NOMO-1 treated with dmso at 0.1 percent for 144 hours (cell line): ENCODE data around the gene SLC22A3.

Experiments used
- DNase-seq: peaks from one replicate; lab custom pipeline; 2025; ENCODE audit not compliant: unreplicated experiment; lab: John Stamatoyannopoulos, UW

Gene SLC22A3

DNA sequence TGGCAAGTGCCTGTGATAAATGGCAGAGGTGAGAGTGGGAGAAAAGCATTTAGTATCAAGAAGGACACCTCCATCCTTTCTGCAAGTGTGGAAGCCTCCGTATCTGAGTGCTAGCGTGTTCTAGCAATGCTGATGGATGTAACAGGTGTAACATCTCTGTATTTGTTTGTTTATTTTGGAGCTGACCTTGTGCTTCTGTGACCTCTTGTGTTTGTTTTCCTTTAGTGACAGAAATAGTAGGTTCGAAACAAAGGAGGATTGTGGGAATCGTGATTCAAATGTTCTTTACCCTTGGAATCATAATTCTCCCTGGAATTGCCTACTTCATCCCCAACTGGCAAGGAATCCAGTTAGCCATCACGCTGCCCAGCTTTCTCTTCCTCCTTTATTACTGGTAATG is 60.4 kb downstream of the SLC22A3 start:
- no peak for DNase-seq

DNA sequence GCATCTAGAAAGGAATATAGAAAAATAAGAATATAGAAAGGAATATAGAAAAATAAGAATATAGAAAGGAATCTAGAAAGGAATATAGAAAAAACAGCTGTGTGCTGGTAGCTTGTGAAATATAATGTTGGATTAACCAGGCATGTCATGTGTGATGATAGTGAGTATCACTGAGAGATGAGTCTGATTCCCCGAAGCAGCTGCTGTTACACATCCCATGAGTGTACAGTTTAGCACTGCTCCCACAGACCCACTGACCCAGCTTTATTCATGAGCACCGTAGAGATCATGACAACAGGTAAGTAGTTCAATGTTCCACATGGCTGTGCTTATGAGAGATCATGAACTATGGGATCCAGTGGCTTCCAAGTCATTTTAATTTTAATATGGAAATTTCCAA is 64.8 kb downstream of the SLC22A3 start:
- no peak for DNase-seq

DNA sequence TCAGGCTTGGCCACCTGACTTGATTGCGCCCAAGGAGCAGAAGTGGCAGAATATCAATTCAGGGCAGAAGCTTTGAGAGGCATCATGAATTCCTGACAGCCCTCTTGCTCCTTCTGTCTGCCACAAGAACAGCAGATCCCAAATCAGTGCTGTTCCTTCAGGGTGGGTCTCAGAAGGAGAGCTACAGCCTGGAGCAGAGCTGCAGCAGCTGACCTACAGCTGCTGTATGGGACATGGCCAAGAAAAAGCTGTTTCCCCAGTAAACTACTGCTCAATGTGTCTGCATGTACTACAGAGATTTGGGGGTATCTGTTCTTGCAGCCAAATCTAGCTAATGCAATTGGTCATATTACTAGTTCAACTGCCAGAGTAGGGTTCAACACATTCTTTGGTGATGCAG is 69.0 kb downstream of the SLC22A3 start:
- DNase-seq, result no peak

GRCh38 chr6:160417550-160417949 is 69.4 kb downstream of the SLC22A3 start:
- no peak for DNase-seq

GRCh38 chr6:160418370-160418769 is 70.2 kb downstream of the SLC22A3 start:
- DNase-seq, result no peak

DNA sequence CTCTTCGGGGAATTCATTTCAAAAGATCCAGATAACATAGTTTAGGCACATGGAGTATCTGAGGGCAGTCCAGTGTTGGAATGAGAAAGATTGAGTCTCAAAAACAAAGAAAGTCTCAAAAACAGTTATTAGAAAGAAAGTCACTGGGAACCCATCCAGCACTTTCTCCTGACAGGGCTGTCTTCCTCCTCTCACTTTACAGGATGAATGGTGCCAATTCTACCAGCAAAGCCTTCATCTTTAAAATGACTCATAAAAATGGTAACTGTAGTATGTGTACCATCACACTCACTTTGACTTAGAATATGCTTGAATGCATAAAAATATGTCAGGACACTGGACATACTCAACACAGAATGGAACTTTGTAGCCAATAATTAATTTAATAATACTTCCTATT is 71.3 kb downstream of the SLC22A3 start:
- no peak for DNase-seq

DNA sequence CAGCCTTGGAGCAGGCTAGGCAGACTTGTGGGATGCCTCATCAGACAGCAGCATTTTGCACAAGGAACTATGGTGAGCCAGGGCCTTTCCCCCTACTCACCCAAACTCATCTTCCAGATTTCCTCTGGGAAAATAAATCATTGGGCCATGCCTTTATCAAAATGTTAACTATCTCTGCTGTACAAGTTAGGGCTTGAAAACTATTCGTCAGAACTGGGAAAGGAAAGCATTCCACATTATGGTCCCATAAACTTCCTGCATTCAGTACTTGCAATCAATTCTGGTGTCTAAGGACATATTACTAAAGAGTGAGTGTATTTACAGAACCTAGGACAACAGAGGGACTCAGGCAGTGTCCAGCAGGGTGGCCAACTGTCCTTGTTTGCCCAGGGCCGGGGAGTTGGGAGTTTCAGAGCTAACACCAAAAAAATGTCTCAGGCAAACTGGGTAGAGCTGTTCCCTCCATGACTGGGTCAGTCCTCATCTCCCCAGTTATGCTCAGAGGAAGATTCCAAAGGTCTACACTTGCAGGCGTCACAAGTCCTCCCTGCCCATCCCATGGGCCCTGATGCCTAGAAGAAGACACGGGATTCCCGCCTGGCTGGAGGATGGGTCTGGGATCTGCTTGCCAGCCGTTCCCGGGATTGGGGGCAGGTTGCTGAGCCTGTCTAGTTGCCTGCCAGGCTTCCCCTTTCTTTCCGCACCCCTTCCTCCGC is 72.2 kb downstream of the SLC22A3 start:
- no peak for DNase-seq

DNA sequence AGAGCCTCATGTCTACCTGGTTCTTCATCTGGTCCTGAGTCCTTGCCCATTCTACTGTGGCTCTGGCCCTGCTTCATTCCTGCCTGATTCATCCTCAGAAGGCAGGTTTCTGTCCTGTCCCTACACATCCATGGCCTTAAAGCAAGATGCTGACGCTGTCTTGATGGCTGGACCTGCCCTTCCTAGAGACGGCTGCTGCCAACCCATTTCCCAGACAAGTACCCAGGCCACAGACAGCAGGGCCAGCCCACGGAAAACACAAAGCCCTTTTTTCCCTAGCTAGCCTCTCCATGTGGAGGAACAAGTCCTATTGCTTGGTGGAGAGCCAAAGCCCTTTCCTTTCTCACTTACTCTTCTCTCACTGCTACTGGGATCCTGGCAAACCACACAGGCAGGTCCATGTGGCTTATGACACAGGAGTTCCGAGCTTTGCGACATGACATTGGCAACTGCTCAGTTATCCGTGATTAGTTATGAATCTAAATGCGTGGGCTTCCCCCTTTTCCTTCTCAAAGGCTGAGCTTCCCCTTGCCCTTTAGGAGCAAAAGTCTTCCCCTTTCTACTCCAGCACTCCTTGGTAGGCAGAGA is 72.9 kb downstream of the SLC22A3 start:
- DNase-seq, result no peak

GRCh38 chr6:160421854-160422253 is 73.7 kb downstream of the SLC22A3 start:
- DNase-seq, result no peak

- no peak for DNase-seq
Observed at GRCh38 chr6:160424256-160424655, 76.1 kb downstream of the SLC22A3 start.

DNA sequence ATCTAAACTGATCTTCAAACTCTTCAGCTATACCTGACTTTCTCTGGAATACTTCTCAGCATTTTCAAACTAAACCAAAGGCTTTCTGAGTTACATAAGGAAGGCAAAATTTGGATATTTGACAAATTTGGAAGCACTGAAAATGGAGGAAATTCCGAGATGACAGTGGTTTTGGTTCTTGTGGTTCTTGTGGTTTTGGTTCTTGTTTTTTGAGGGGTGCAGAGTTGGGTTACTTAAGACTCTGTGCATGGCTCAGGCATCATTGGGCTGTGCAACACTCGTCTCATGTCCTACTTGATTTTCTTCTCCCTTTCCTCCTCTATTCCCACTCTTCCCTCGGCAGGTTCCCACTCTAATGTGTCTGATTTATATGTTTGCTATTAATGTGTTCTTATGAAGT is 78.0 kb downstream of the SLC22A3 start:
- no peak for DNase-seq

DNA sequence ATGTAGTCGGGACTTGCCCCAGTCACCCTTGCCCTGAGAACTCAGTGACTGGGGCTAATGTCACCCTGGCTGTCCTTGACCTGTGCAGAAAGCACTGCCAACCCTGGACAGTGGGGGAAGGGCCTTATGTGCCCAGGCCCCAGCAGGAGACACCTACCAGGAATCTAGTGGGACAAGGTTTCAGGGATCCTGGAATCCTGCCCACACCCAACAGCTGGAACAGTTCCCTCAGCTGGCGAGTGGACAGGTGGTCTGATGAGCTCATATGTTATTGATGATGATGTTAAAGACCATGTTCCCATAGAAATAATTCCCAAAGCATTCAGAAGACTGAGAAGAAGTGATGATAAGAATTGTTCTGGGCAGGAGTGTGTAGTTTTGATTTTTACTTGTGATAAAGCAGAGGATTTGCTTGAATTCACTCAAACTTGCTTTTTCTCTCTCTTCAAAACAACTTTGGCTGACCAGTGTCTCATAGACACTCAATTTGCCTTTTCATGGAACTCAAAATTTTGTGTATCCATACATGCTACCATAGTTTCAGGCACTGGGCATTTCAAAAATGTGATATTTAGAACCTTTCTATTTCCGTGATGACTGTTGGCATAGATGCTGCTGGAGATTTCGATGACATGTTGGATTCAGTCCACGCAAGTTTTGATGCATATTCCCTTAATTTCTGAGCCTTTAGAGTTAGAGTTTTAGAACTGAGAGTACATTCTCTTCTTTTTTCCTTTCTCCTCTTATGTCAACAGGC is 79.3 kb downstream of the SLC22A3 start:
- DNase-seq, result no peak

GRCh38 chr6:160428069-160428430 is 79.9 kb downstream of the SLC22A3 start:
- no peak for DNase-seq

DNA sequence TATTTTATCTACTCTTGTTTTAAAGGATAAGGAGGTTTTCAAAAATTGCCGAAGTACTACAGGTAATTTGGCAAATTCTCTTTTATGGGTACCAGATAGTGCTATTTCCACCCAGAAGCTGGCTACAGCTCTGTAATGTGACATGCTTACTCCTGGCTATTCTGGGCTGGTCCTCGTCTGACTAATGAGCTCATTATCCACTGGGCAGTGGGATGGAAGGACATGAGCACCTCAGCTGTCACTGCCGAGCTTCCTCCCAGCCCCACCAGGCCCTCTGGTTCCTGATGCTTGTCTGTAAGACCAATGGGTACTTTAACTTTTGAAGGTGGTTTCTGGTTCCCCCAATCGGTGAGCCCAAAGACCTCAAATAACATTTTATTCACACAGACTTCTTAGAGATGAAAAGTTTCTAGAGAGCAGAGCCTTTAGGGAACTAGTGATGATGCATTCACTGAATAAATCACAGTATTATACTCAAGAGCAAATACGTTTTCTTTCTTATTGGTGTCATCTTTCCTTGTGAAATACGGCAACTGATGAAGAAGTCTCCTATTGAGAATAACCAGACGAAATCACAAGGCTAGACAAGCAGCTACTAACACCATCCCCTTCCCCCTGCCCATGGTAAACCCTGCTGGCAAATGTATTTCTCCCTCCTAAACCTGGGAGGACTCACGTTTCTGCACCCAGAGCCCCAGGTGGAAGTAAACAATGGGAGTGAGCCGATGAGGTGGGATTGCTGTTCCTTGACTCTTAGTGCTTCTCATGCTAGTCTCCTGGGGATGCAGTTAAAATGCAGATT is 80.8 kb downstream of the SLC22A3 start:
- no peak for DNase-seq

GRCh38 chr6:160429620-160429895 is 81.4 kb downstream of the SLC22A3 start:
- no peak for DNase-seq

- DNase-seq, result no peak
Observed at GRCh38 chr6:160430203-160430602, 82.0 kb downstream of the SLC22A3 start.

GRCh38 chr6:160430751-160431150 is 82.6 kb downstream of the SLC22A3 start:
- DNase-seq, result no peak

DNA sequence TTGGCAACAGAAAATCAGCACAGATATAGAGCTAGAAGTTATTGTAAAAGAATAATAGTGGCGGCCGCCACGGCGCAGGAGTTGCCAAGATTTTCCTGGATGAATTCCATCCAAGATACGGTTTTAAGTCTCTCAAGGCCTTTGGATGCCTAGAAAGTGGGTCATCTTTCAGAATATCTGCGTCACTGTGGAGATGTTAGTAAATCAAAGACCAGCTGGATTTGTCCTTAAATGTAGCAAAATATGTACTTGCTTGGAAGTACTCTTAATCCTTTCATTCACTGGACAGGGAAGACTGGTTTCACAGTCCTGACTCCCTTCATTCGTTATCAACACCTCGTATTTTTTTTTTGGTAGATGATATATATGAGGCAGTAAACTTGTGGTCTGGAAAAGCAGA is 83.0 kb downstream of the SLC22A3 start:
- no peak for DNase-seq

DNA sequence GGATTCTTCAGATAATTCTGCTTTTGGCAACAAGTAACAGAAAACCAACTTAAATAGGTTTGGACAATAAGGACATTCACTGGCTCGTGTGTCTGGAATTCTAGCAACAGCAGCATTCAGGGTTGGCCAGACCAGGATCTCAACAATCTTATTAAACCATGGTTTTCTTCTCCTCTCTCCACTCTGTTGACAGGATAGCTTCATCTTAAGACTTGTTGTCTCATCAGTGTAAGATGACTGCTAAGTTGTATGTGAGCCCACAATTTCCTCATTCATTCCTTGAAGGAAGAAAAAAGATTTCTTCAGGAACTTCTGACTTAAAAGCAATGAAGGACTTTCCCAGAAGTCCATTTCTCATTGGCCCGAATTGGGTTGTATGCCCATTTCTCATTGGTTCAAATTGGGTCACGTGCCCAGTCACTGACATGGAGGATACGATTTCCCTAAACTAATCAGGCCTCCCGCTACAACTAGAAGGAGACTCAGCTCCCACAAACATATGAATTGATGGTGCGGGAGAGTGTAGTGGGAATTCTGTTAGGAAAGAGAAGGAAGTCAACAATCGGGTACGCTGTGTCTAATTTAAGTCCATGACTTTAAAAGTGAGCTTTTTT is 83.7 kb downstream of the SLC22A3 start:
- DNase-seq, result no peak

DNA sequence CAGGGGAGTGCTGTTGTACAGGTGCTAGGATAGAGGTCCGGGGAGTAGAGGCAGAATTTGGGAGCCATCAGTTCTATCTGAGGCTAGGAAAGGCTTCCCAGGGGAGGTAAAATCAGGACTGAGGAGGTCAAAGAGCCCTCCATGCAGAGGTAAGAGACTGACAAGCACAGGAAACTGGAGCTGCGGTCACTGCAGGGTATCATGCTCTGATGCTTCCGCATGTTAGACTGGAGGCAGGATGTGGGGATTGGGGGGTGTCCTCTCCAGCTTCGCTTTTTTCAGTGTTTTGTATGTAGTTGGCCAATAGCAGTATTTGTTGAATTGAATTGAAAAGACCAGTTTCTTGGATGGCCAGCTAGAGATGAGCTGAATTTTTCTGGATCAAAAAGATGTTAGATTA is 87.8 kb downstream of the SLC22A3 start:
- no peak for DNase-seq

- DNase-seq, result no peak
Observed at GRCh38 chr6:160437154-160437553, 89.0 kb downstream of the SLC22A3 start.
